Measurements from ENCODE around the gene MATCAP1.

GRCh38 chr16:67156143-67156844, 27.5 kb downstream of the MATCAP1 start:
- no peak for TF ChIP-seq POLR2A (IDR thresholded peaks at IDR 0.05; ENCODE audit: low read depth, low read length)
- no peak for TF ChIP-seq TAF1 (IDR thresholded peaks at IDR 0.05; ENCODE audit: low read depth, low read length)
